ENCODE data around the gene PRKCE.

DNA sequence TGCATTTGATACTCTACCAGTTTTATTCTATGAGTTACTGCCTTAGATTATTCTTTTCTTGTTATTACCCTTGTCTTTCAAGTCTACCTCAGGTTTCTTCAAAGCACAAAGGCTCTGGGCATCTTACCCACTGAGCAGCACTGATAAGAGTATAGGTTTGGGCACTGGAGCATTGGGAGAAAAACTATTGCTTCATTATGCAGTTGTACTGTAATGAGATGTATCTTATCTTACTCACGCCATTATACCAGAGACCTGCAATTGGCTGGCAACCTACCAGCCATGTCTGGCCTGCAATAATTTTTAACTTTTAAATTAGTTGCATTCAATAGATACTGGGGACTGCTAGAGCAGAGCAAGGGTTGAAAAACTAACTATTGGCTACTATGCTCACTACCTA is 21.5 kb upstream of the PRKCE start:
- TF ChIP-seq, protein P1, sequence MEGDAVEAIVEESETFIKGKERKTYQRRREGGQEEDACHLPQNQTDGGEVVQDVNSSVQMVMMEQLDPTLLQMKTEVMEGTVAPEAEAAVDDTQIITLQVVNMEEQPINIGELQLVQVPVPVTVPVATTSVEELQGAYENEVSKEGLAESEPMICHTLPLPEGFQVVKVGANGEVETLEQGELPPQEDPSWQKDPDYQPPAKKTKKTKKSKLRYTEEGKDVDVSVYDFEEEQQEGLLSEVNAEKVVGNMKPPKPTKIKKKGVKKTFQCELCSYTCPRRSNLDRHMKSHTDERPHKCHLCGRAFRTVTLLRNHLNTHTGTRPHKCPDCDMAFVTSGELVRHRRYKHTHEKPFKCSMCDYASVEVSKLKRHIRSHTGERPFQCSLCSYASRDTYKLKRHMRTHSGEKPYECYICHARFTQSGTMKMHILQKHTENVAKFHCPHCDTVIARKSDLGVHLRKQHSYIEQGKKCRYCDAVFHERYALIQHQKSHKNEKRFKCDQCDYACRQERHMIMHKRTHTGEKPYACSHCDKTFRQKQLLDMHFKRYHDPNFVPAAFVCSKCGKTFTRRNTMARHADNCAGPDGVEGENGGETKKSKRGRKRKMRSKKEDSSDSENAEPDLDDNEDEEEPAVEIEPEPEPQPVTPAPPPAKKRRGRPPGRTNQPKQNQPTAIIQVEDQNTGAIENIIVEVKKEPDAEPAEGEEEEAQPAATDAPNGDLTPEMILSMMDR (conservative IDR thresholded peaks at IDR 0.05), result no peak
- TF ChIP-seq EZH2 (IDR thresholded peaks at IDR 0.05; ENCODE audit: low read depth), result no peak
